ENCODE results near the gene GALK1.

DNA sequence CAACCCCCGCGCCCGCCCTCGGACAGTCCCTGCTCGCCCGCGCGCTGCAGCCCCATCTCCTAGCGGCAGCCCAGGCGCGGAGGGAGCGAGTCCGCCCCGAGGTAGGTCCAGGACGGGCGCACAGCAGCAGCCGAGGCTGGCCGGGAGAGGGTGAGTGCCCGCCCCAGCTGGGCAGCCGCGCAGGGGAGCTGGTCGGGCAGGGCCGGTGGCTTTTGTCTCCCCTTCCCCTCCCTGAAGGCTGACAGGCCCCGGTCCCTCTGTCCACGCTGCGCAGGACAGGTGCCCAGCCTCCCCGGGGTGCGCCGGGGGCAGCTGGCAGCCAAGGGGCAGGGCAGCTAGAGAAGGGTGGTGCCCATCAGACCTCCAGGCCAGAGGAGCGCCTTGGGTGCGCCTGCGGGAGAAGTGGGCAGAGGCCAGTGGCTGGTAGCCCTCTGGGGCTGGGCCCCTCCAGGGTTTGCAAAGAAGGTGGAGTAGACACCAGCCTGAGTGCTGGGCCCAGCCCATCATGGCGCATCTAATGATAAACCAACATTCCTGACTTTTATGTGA is 43.5 kb downstream of the GALK1 start:
- TF ChIP-seq, protein P1, sequence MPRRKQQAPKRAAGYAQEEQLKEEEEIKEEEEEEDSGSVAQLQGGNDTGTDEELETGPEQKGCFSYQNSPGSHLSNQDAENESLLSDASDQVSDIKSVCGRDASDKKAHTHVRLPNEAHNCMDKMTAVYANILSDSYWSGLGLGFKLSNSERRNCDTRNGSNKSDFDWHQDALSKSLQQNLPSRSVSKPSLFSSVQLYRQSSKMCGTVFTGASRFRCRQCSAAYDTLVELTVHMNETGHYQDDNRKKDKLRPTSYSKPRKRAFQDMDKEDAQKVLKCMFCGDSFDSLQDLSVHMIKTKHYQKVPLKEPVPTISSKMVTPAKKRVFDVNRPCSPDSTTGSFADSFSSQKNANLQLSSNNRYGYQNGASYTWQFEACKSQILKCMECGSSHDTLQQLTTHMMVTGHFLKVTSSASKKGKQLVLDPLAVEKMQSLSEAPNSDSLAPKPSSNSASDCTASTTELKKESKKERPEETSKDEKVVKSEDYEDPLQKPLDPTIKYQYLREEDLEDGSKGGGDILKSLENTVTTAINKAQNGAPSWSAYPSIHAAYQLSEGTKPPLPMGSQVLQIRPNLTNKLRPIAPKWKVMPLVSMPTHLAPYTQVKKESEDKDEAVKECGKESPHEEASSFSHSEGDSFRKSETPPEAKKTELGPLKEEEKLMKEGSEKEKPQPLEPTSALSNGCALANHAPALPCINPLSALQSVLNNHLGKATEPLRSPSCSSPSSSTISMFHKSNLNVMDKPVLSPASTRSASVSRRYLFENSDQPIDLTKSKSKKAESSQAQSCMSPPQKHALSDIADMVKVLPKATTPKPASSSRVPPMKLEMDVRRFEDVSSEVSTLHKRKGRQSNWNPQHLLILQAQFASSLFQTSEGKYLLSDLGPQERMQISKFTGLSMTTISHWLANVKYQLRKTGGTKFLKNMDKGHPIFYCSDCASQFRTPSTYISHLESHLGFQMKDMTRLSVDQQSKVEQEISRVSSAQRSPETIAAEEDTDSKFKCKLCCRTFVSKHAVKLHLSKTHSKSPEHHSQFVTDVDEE (CRISPR knock-in tag; IDR thresholded peaks at IDR 0.05) = no peak
- TF ChIP-seq ZNF565 (CRISPR knock-in tag; conservative IDR thresholded peaks at IDR 0.05; ENCODE audit: low read depth) (no peak), SNAI2 (CRISPR knock-in tag; IDR thresholded peaks at IDR 0.05) (no peak), ZFP3 (CRISPR knock-in tag; IDR thresholded peaks at IDR 0.05) (no peak), ZC3H10 (CRISPR knock-in tag; IDR thresholded peaks at IDR 0.05) (no peak), BACH2 (CRISPR knock-in tag; IDR thresholded peaks at IDR 0.05; ENCODE audit: borderline replicate concordance) (no peak), ZFP30 (CRISPR knock-in tag; IDR thresholded peaks at IDR 0.05) (no peak), CSDC2 (CRISPR knock-in tag; IDR thresholded peaks at IDR 0.05) (no peak), ARNTL (CRISPR knock-in tag; IDR thresholded peaks at IDR 0.05; ENCODE audit: borderline replicate concordance, low read depth) (no peak), TCF4 (CRISPR knock-in tag; IDR thresholded peaks at IDR 0.05; ENCODE audit: borderline replicate concordance) (no peak), ZNF8 (CRISPR knock-in tag; IDR thresholded peaks at IDR 0.05) (no peak), GLIS3 (CRISPR knock-in tag; IDR thresholded peaks at IDR 0.05) (no peak)
- TF ChIP-seq, protein P2, sequence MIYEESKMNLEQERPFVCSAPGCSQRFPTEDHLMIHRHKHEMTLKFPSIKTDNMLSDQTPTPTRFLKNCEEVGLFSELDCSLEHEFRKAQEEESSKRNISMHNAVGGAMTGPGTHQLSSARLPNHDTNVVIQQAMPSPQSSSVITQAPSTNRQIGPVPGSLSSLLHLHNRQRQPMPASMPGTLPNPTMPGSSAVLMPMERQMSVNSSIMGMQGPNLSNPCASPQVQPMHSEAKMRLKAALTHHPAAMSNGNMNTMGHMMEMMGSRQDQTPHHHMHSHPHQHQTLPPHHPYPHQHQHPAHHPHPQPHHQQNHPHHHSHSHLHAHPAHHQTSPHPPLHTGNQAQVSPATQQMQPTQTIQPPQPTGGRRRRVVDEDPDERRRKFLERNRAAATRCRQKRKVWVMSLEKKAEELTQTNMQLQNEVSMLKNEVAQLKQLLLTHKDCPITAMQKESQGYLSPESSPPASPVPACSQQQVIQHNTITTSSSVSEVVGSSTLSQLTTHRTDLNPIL (CRISPR knock-in tag; IDR thresholded peaks at IDR 0.05; ENCODE audit: low read depth) = no peak
- TF ChIP-seq, protein P3, sequence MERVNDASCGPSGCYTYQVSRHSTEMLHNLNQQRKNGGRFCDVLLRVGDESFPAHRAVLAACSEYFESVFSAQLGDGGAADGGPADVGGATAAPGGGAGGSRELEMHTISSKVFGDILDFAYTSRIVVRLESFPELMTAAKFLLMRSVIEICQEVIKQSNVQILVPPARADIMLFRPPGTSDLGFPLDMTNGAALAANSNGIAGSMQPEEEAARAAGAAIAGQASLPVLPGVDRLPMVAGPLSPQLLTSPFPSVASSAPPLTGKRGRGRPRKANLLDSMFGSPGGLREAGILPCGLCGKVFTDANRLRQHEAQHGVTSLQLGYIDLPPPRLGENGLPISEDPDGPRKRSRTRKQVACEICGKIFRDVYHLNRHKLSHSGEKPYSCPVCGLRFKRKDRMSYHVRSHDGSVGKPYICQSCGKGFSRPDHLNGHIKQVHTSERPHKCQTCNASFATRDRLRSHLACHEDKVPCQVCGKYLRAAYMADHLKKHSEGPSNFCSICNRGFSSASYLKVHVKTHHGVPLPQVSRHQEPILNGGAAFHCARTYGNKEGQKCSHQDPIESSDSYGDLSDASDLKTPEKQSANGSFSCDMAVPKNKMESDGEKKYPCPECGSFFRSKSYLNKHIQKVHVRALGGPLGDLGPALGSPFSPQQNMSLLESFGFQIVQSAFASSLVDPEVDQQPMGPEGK (CRISPR knock-in tag; IDR thresholded peaks at IDR 0.05; ENCODE audit: borderline replicate concordance) = no peak

All from SK-N-SH treated with all-trans-retinoic acid at 6 μM for 48 hours (cell line).